SU-DHL-6 (cell line): ENCODE results near the gene ST7.

Source experiments
- H2AFZ ChIP-seq: fragments of 200-600 bp; sonication (generic); 2 replicates; pipeline ENCODE4 v1.6.1; 2014; ENCODE audit warnings: low read depth, mild to moderate bottlenecking, moderate library complexity, mixed read lengths, antibody characterized with exemption, low read length; ENCODE audit not compliant: severe bottlenecking
- H3F3A ChIP-seq: fragments of 200-600 bp; shearing (Covaris generic); 2 replicates; pipeline ENCODE4 v1.6.0; 2016; ENCODE audit warnings: antibody characterized with exemption, mild to moderate bottlenecking; ENCODE audit not compliant: insufficient read depth
- H3K27ac ChIP-seq: fragments of 200-600 bp; sonication (generic); 2 replicates; pipeline ENCODE4 v1.5.1; 2016; ENCODE audit warnings: low read depth, mild to moderate bottlenecking, low read length, moderate library complexity, mixed read lengths
- H3K27me3 ChIP-seq: fragments of 200-600 bp; sonication (generic), shearing (Covaris generic); 2 replicates; pipeline ENCODE4 v1.6.0; 2014; ENCODE audit warnings: mild to moderate bottlenecking, low read length
- H3K36me3 ChIP-seq: fragments of 200-600 bp; sonication (generic); 2 replicates; pipeline ENCODE4 v1.6.1; 2014; ENCODE audit warnings: mild to moderate bottlenecking, low read length, mixed read lengths
- H3K4me2 ChIP-seq: fragments of 300-600, 200-600 bp; shearing (Covaris generic), sonication (generic); 2 replicates; pipeline ENCODE4 v1.6.0; 2014; ENCODE audit warnings: low read length, low read depth, mild to moderate bottlenecking; ENCODE audit not compliant: poor library complexity, severe bottlenecking
- H3K4me3 ChIP-seq: fragments of 200-600 bp; sonication (generic); 2 replicates; pipeline ENCODE4 v1.5.1; 2014; ENCODE audit warnings: antibody characterized with exemption, low read length, mild to moderate bottlenecking, mixed read lengths; ENCODE audit not compliant: insufficient read depth, poor library complexity, severe bottlenecking
- H3K79me2 ChIP-seq: fragments of 200-600 bp; sonication (generic); 2 replicates; pipeline ENCODE4 v1.6.1; 2014; ENCODE audit warnings: mild to moderate bottlenecking, low read length, moderate library complexity; ENCODE audit not compliant: insufficient read depth
- H3K9ac ChIP-seq: fragments of 200-600 bp; sonication (generic); 2 replicates; pipeline ENCODE4 v1.7.0; 2014; ENCODE audit warnings: mild to moderate bottlenecking, low read length
- H3K9me2 ChIP-seq: fragments of 200-600 bp; sonication (generic); replicated peaks from 2 replicates; pipeline ENCODE4 v1.6.1; 2014; ENCODE audit warnings: low read length; ENCODE audit not compliant: insufficient read depth
- H3K9me3 ChIP-seq: fragments of 200-600 bp; sonication (generic); 2 replicates; pipeline ENCODE4 v1.6.1; 2014; ENCODE audit warnings: low read length, mixed read lengths; ENCODE audit not compliant: insufficient read depth
- H4K20me1 ChIP-seq: fragments of 200-600 bp; sonication (generic); 2 replicates; pipeline ENCODE4 v1.6.1; 2014; ENCODE audit warnings: low read depth, mild to moderate bottlenecking, antibody characterized with exemption, low read length, moderate library complexity, mixed read lengths
- EZH2phosphoT487 ChIP-seq: fragments of 200-600 bp; sonication (generic), shearing (Covaris generic); conservative IDR thresholded peaks from 2 replicates; pipeline ENCODE4 v1.6.1; 2018; ENCODE audit warnings: mild to moderate bottlenecking, antibody characterized with exemption, low read length, moderate library complexity, mixed read lengths
- TF ChIP-seq, protein P1 (sequence below): fragments of 200-600 bp; sonication (generic); IDR thresholded peaks from one replicate; pipeline ENCODE4 v1.5.1; 2017; ENCODE audit warnings: antibody characterized with exemption, mild to moderate bottlenecking, low read length, moderate library complexity; ENCODE audit not compliant: insufficient read depth, poor library complexity, severe bottlenecking

The ST7 gene

DNA sequence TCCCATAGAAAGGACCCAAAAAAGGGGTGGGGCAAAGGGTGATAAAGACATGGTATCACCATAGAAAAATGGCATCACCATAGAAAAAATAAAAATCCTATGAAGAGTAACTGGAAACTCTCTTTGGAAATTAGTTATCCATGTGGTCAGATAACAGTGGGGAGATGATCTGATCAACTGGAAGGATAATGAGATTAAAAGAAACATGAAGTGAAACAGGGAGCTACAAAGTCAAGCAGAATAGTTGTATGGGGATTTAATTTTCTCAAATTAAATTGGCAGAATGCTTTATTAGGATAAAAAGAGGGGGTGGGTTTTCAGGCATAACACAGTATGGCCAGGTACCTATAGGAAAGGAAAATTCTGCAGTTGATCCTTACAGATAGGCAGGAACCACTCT is 258.3 kb downstream of the ST7 start:
- no peaks in the 10 kb centered on the region for H3K9me3 ChIP-seq
- no peaks in the 10 kb centered on the region for H3F3A ChIP-seq
- H3K4me3 ChIP-seq: no peak overlapping the region
- H3K9ac ChIP-seq: no peak overlapping the region
- no peaks in the 10 kb centered on the region for H3K79me2 ChIP-seq
- no peaks in the 10 kb centered on the region for H3K27me3 ChIP-seq
- H3K4me2 ChIP-seq: no peak overlapping the region
- H3K27ac ChIP-seq: no peak overlapping the region
- H3K9me2 ChIP-seq: no peaks in the 10 kb centered on the region
- H2AFZ ChIP-seq: no peak overlapping the region
- H3K36me3 ChIP-seq: no peaks in the 10 kb centered on the region
- H4K20me1 ChIP-seq: no peaks in the 10 kb centered on the region
- TF ChIP-seq, protein P1, sequence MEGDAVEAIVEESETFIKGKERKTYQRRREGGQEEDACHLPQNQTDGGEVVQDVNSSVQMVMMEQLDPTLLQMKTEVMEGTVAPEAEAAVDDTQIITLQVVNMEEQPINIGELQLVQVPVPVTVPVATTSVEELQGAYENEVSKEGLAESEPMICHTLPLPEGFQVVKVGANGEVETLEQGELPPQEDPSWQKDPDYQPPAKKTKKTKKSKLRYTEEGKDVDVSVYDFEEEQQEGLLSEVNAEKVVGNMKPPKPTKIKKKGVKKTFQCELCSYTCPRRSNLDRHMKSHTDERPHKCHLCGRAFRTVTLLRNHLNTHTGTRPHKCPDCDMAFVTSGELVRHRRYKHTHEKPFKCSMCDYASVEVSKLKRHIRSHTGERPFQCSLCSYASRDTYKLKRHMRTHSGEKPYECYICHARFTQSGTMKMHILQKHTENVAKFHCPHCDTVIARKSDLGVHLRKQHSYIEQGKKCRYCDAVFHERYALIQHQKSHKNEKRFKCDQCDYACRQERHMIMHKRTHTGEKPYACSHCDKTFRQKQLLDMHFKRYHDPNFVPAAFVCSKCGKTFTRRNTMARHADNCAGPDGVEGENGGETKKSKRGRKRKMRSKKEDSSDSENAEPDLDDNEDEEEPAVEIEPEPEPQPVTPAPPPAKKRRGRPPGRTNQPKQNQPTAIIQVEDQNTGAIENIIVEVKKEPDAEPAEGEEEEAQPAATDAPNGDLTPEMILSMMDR: no peak
- TF ChIP-seq EZH2phosphoT487: no peak

- Histone ChIP-seq H2AFZ (no peak overlapping the region), H3K27ac (no peak overlapping the region), H3F3A (no peaks in the 10 kb centered on the region), H3K27me3 (no peaks in the 10 kb centered on the region), H3K36me3 (no peaks in the 10 kb centered on the region), H3K79me2 (no peaks in the 10 kb centered on the region), H4K20me1 (no peaks in the 10 kb centered on the region), H3K4me3 (no peak overlapping the region), H3K4me2 (no peak overlapping the region), H3K9me2 (no peaks in the 10 kb centered on the region), H3K9me3 (no peaks in the 10 kb centered on the region), H3K9ac (no peak overlapping the region)
- TF ChIP-seq, protein P1: peak; percentile 81
- no peak for TF ChIP-seq EZH2phosphoT487
Measured at GRCh38 chr7:117212969-117213877, 259.9 kb downstream of the ST7 start.

DNA sequence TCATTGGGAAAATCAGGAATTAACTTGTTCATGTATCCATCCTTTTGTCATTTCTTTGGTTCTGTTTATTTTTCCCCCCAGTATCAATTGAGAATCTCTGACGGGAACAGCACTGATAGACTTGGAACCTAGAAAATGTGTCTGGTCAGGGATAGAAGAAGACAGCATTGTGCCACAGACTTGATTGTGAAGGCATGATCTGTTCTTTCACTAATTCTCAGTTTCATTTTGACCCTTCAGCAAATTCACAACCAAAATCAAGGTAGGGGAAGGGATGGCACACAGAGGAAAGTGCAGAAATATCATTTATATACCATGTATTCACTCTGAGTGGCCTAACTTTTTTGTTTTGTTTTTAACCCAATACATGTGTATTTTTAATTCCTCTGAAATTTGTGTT is 262.7 kb downstream of the ST7 start:
- no peaks in the 10 kb centered on the region for H3K27me3 ChIP-seq
- H2AFZ ChIP-seq: no peak overlapping the region
- TF ChIP-seq, protein P1: no peak
- no peak for TF ChIP-seq EZH2phosphoT487
- no peaks in the 10 kb centered on the region for H3K9me2 ChIP-seq
- no peaks in the 10 kb centered on the region for H3K36me3 ChIP-seq
- no peak overlapping the region for H3K9ac ChIP-seq
- H3K9me3 ChIP-seq: no peaks in the 10 kb centered on the region
- H3K27ac ChIP-seq: no peak overlapping the region
- H3F3A ChIP-seq: no peaks in the 10 kb centered on the region
- no peaks in the 10 kb centered on the region for H4K20me1 ChIP-seq
- H3K4me3 ChIP-seq: no peak overlapping the region
- H3K79me2 ChIP-seq: no peaks in the 10 kb centered on the region
- H3K4me2 ChIP-seq: no peak overlapping the region
